DMS 273 (cell line): ENCODE measurements around the gene CHRNA10.

Source experiments
- DNase-seq: peaks from one replicate; lab custom pipeline; 2025; ENCODE audit not compliant: unreplicated experiment; lab: John Stamatoyannopoulos, UW

Gene CHRNA10, protein sequence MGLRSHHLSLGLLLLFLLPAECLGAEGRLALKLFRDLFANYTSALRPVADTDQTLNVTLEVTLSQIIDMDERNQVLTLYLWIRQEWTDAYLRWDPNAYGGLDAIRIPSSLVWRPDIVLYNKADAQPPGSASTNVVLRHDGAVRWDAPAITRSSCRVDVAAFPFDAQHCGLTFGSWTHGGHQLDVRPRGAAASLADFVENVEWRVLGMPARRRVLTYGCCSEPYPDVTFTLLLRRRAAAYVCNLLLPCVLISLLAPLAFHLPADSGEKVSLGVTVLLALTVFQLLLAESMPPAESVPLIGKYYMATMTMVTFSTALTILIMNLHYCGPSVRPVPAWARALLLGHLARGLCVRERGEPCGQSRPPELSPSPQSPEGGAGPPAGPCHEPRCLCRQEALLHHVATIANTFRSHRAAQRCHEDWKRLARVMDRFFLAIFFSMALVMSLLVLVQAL

DNA sequence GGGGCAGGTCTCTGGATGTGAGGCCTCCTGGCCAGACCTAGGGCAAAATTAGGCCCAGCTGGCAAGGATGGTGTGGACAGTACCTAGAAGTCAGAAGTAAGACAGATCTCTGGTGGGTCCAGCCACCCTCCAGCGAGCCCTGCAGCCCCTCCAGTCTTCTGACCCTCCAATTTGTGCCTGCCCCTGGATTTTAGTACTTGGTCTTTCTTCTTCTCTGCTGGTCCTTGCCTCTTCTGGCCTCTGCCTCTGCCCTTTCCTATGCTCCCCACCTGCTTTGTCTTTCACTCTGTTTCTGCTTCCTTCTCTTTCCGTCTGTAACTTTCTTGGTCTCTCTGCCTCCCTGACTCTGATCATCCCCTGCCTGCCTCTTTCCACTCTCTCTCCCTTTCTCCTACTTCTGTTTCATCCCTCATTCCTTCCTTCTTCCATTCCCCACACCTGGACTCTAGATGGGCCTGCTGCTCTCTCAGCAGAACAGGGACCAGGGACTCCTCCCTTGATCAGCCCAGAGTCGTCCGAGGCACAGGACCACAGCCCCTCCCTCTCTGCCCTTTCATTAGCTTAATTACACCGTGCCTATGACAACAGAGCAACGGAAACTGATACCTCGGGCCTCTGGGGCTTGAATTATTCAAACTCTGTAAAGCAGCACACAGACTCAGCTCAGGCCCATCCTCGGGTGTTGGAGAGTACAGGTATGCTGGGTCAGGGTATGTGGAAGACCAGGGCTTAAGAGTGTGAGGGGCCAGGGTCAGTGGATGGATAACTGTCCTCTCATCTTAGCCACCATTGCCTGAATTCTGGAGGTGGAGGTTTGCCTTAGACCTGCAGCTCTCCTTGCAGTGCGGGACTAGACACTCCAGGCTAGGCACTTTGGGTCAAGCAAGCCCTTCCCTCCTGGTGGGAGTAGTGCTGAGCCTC, at the start of gene CHRNA10:
TSS of gene CHRNA10 (minus strand) at position 51 of the 921 bp plus-strand sequence. CDS start 72 bp downstream, outside the sequence.
- DNase-seq, result peak; percentile 6

DNA sequence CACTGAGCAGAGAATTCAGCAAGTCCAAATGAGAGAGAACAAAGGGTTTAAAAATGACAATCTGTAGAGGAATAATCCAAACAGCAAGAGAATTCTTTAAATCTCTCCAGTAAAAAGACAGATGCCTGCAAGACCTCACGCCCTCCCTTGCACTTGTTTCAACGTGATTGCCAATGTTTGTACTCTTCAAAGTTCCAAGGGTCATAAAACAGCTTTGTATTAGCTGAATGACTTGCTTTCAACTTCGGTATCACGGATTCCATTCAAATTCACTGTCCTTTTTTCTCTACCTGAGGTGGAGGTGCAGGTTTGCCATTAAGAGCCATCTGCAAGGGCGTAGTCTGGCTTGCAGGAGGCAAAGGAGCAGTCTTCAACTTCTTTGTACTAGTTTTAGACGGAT, 41.1 kb upstream of the CHRNA10 start:
- no peak for DNase-seq

DNA sequence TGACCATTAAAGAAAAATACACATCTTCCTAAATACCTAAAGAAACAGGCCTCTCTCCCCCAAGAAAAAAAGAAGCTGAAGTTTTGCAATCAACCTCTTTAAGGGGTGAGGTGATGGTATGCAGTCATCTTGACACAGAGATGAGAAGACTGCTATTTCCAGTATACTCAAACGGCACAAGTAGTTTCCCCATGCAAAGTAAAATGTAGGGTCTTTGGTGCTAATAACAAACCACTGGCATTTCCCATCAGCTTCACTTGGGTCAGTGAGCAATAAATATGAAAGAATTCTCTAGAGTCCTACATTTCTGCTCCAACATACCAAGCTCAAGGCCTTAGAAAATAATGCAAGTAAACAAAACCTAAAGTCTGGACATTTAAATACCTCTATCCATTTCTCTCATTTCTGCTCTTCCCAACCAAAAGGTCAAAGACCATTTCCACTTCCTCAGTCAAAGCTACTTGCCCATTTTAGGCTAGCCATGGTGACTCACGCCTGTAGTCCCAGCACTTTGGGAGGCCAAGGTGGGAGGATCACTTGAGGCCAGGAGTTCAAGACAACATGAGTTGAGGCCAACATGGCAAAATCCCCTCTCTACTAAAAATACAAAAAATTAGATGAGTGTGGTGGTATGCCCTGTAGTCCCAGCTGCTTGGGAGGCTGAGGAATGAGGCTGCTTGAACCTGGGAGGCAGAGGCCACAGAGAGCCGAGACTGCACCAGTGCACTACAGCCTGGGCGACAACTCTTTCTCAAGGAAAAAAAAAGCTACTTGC, 39.5 kb upstream of the CHRNA10 start:
- DNase-seq, result no peak

DNA sequence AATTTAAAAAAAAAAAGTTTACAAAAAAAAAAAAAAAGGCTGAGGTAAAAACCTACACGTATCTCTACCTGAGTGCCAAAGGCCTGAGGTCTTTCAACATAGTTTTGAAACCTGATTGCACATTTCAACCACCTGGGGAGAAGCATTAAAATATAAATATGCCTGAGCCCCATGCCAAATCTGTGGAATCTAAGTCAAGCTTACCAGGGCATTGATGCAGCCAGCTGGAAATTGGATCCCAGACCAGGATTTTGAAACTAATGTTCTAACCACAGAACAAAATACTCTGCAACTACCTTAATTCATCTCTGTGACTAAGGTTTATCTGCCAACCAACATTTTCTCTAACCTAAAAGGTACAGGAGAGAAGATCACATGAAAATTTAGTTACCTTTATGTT, 38.8 kb upstream of the CHRNA10 start:
- no peak for DNase-seq

DNA sequence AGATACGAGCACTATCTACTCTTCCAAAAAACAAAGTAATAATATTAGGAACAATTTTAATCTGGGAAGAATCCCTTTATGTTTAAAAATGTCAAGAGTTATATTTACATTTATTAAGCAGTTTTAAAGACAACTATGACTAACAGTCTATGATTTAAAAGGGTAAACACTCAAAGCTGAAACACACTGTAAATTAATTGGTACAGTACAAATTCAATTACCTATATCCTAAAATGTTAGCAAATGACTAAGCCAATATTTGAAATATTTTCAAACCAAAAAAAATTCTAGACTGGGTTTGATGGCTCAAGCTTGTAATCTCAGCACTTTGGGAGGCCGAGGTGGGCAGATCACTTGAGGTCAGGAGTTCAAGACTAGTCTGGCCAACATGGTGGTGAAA, 36.0 kb upstream of the CHRNA10 start:
- DNase-seq, result no peak

DNA sequence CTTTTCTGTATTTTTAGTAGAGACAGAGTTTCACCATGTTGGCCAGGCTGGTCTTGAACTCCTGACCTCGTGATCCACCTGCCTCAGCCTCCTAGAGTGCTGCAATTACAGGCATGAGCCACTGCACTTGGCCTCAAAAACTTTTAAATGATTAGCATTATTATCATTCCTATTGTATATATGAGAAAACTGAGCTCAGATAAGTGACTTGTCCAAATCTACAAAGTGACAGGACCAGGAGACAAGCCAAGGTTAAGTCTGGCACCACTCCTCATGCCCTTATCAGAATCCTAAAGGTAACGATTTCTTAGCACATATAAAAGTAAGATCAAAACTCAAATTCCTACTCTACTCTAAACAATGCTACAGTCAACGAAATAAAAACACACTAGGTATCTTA, 32.2 kb upstream of the CHRNA10 start:
- no peak for DNase-seq

DNA sequence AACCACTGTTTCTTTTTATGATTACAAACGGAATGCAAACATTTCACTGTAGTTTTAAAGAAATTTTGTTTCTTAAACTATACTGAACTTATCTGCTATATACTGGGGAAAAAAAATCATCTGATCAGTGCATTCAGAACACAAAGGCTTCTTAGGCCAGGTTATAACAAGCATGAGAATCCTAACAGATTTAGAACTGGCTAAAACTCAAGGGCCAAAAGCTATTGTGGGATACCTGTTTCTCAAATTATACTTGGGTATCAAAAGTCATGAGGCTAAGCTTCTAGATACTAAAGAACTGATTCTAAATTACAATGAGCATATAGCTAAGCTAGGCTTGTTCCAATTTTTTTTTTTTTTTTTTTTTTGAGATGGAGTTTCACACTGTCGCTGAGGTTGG, 29.7 kb upstream of the CHRNA10 start:
- no peak for DNase-seq

DNA sequence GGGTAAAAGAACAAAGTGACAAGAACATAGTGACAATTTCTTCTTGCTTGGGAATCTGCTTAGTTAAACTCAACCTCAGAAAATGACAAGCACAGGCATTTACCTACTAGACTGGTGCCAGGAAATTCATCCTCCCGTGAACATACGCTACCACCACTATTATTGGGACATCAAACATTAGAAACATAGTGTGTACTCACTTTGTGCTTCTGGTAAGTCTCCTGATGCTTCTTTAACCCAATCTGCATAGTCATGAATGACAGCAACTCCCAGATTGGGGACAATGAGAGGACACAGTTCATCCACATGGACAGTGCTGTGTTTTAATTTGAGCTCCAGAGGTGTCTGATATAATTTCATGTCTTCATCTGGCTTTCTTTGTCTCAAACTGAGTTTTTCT, 29.2 kb upstream of the CHRNA10 start:
- DNase-seq, result no peak

DNA sequence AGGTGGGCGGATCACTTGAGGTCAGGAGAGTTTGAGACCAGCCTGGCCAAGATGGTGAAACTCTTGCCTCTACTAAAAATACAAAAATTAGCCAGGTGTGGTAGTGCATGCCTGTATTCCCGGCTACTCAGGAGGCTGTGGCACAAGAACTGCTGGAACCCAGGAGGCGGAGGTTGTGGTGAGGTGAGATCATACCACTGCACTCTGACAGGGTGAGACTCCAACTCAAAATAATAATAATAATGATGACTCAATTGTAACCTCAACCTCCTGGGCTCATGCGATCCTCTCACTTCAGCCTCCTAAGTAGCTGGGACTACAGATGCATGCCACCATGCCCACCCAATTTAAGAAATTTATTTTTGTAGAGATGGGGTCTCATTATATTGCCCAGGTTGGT, 15.6 kb upstream of the CHRNA10 start:
- DNase-seq, result no peak

DNA sequence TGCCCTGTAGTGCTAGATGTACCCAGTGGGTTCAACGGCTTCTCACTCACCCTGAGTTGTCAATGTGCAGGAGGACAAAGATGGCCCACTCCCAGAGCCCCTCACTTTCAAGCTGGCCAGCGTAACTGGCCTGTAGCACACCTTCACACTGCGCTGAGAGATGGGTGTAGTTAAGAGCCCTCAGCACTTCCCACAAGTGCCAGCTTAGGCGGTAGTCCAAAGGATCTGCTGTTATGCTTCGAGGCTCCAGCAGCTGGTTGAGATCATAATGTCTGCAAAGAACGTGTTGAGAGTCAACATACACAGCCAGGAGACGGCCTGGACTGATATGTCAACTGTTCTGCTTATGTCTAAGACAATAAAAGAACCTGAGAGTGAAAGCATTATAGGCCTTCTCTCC, 14.7 kb upstream of the CHRNA10 start:
- DNase-seq, result no peak

DNA sequence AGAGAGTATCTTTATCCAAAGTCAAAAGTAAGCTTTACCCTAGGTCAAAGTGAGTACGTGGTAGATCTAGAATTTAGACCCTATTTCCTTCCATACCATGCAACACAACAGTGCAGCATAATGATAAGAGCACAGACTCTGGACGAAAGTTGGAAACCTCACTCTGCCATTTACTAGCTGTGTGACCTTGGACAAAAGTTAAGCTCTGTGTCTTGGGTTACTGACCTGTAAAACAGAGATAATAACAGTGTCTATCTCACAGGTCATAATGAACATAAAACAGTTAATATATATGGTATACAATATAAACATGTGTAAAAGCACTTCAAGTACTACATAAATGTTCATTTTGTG, 13.6 kb upstream of the CHRNA10 start:
- DNase-seq, result no peak

DNA sequence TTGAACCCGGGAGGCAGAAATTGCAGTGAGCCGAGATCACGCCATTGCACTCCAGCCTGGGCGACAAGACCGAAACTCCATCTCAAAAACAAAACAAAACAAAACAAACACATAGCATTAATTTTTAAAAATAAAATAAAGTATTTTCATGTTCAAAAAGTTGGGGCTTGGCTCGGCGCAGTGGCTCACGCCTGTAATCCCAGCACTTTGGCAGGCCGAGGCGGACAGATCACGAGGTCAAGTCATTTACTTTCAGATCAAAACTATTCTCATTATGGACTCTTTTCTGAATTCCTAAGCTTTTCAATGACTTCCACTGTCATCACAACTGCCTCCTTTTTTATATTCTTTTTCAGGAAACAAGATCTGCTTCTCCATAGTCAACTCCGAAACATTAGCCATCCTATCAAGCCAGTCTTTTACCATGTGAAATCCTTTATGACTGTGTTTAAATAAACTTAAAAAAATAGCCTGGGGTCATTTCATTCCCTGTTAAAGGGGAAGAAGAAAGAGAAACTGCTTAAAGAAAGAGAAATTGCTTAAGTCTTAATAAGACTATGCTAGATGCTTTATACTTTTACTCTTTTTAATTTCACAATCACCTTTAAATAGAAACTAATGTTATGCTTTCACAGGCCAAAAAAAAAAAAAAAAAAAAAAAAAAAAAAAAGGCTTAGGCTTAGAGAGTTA, 13.1 kb upstream of the CHRNA10 start:
- DNase-seq, result no peak

DNA sequence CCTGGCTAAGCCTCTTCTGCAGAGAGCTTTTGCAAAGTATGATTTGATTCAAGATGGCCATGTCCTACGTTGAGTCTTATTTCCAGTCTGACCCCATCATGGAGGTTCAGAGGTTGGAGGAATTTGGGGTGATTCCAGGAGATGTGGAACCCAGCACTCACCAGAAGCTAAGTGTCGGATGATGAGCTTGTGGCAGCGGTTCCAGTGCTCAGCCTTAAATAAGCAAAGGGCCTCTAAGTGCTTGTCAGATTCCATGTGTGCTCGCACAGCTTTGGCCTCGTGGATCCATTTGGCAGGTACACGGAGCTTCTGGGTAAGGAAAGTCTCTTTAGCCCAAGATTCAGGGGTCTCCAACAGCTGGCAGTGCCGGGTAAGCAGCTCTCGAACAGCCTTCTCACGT, 11.9 kb upstream of the CHRNA10 start:
- DNase-seq, result no peak

DNA sequence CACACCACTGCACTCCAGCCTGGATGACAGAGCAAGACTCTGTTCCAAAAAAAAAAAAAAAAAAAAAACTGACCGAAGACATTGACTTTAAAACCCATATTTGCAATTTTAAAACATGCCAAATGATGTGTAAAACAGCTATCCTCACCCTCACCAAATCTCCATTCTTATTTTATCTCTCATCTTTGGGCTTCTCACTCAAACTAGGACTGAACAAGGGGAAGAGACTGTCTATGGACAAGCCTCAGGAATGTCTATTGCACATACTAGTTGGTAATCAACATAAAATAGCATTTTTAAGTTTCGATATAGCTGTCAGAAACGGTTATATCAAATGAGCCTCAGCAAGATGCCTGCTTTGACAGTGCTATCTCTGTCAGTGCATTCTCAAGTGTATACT, 7.9 kb upstream of the CHRNA10 start:
- DNase-seq, result no peak

DNA sequence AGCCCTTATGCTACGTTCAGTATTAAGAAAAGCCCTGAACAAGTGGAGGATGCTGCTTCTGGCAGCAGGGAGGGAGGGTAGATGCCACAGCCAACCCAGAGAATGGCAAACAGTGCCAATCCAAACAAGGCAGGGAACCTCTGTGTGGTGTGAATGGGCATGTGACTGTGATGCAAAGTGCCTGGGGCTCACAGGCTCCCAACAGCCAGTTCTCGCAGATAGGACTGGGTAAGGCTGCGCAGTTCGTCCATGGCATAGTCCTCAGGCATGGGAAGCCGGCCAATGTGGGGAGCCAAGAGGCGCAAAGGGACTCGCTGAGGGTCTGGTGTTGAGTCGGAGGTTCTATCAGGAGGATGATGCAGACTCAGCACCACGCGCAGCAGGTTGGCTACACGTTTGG, 4.8 kb upstream of the CHRNA10 start:
- no peak for DNase-seq

DNA sequence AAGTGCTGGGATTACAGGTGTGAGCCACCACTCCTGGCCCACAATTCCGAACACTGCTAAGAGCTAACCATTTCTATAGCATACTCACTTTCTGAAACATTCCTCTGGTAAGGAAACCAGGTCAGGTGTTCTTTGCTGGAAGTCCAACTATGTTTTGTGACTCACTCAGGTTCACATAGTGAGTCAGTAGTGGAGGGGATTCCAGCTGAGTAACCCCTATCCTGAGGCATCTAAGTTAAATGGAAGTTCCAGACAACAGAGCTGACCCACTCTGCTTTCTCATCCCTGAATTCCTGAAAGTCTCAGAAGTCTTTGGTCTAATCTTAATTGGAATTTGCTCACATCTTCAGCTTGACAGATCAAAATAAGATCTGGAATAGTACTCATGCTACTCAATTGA, 3.0 kb upstream of the CHRNA10 start:
- DNase-seq, result no peak

DNA sequence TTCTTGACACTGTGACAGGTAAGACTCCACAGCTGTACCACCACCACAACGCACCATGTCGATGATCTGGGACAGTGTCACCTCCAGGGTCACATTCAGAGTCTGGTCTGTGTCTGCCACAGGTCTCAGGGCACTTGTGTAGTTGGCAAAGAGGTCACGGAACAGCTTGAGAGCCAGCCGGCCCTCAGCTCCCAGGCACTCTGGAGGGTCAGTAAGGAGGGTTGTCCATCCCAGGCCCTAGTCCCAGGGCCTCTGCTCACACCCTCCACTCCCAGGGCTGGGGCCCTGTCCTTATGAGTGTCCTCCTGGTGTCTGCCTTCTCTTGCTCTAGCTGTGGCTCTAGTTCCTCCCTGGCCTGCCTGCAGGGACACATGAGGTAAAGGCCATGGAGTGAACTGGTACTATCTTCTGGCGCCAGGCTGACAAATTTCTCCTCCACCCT, 1.4 kb downstream of the CHRNA10 start:
- DNase-seq, result no peak

DNA sequence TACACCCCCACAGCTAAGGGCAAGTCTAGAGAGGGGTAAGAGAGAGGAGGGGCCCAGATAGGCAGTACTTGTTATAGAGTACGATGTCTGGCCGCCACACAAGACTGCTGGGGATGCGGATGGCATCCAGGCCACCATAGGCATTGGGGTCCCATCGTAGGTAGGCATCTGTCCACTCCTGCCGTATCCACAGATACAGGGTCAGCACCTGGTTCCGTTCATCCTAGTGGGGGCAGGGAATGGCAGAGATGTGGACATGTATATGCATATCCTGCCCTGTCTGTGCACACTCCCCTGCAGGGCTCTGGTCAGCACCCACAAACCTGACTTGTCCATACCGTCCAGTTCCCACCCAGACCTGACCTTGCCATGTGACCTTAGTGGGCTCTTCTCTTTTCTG, 2.1 kb downstream of the CHRNA10 start:
- no peak for DNase-seq

DNA sequence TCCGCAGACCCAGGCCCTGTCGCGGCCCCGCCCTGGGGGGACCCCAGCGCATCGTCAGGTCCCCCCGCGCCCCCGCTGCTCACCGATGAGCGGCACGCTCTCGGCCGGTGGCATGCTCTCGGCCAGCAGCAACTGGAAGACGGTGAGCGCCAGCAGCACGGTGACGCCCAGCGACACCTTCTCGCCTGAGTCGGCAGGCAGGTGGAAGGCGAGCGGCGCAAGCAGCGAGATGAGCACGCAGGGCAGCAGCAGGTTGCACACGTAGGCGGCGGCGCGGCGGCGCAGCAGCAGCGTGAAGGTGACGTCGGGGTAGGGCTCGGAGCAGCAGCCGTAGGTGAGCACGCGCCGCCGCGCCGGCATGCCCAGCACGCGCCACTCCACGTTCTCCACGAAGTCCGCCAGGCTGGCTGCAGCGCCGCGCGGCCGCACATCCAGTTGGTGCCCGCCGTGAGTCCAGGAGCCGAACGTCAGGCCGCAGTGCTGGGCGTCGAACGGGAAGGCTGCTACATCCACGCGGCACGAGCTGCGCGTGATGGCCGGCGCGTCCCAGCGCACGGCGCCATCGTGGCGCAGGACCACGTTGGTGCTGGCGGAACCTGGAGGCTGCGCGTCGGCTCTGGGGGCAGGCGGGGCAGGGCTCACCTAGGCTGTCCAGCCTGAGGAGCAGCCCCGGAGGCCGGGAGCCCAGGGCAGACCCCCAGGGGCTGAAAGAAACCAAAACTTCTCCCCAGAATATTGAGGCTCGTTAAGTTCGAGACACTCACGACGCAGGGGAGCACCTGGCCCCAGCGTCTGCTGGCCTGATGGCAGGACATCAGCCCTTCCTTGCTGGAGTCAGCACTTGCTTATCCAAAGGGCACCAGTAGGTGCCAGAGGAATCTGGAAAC, 3.8 kb downstream of the CHRNA10 start:
- no peak for DNase-seq

DNA sequence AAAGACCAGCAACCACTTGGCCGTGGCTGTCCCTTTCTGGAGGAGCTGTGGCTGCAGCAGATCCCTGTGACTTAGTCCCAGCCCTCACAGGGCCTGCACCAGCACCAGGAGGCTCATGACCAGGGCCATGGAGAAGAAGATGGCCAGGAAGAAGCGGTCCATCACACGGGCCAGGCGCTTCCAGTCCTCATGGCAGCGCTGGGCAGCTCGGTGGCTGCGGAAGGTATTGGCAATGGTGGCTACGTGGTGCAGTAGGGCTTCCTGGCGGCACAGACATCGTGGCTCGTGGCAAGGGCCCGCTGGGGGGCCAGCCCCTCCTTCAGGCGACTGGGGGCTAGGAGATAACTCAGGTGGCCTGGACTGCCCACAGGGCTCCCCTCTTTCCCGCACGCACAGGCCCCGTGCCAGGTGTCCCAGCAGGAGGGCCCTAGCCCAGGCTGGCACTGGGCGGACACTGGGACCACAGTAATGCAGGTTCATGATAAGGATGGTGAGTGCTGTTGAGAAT, 5.1 kb downstream of the CHRNA10 start:
- DNase-seq, result no peak
